CD4-positive, CD25-positive, alpha-beta regulatory T cell (primary cell): Measurements from ENCODE around the gene CTNNA2. TPM values are rescaled to one million over a fixed set of nuclear protein-coding genes. Genes with fewer than 3 reads are reported as not detected.

Source experiments
- ATAC-seq, 2 donors: fragments of 150-1000 bp; cut with Tn5 transposase; one replicate each; pipeline ENCODE4 v1.10.0; 2021; ENCODE audit warnings: low read depth in 2 of 2, moderate number of reproducible peaks in 2 of 2, moderate library complexity in 1 of 2
- DNase-seq, 3 donors: peaks; one replicate each; pipeline versions ENCODE4 v3.0.0 to v3.0.0-alpha.2; 2012 to 2022; ENCODE audit warnings: mixed read lengths in 1 of 3
- H3K27ac ChIP-seq: one replicate; pipeline ENCODE4 v1.7.0; 2013; ENCODE audit warnings: mild to moderate bottlenecking, low read length; ENCODE audit not compliant: insufficient read depth, poor library complexity, severe bottlenecking
- H3K27me3 ChIP-seq: one replicate; pipeline ENCODE4 v1.7.0; 2013; ENCODE audit warnings: low read length; ENCODE audit not compliant: control insufficient read depth, insufficient read depth
- H3K36me3 ChIP-seq: one replicate; pipeline ENCODE4 v1.7.0; 2013; ENCODE audit warnings: mild to moderate bottlenecking, low read length, moderate library complexity; ENCODE audit not compliant: control insufficient read depth, insufficient read depth
- H3K4me1 ChIP-seq: 2 replicates; pipeline ENCODE4 v1.7.0; 2013; ENCODE audit warnings: mild to moderate bottlenecking, low read length; ENCODE audit not compliant: insufficient read depth, control insufficient read depth, poor library complexity, severe bottlenecking
- H3K4me3 ChIP-seq: one replicate; pipeline ENCODE4 v1.7.0; 2013; ENCODE audit warnings: low read depth, mild to moderate bottlenecking, low read length, moderate library complexity
- H3K9me3 ChIP-seq, 2 experiments: 1 replicate in 1 of 2; 2 replicates in 1 of 2; pipeline ENCODE4 v1.7.0; 2013; ENCODE audit warnings: low read length in 2 of 2, mild to moderate bottlenecking in 1 of 2, moderate library complexity in 1 of 2; ENCODE audit not compliant: control insufficient read depth in 2 of 2
- H3K27ac Mint-ChIP-seq, 3 donors: one replicate each; pipeline ENCODE4 v1.8.0; 2020 to 2022; ENCODE audit warnings: mild to moderate bottlenecking in 3 of 3, mixed read lengths in 3 of 3, moderate library complexity in 2 of 3
- H3K27me3 Mint-ChIP-seq: one replicate; pipeline ENCODE4 v1.8.0; 2022; ENCODE audit warnings: mild to moderate bottlenecking, mixed read lengths
- H3K36me3 Mint-ChIP-seq: one replicate; pipeline ENCODE4 v1.8.0; 2020; ENCODE audit warnings: mixed read lengths
- H3K4me1 Mint-ChIP-seq, 4 donors: one replicate each; pipeline ENCODE4 v1.8.0; 2020 to 2022; ENCODE audit warnings: mixed read lengths in 4 of 4, mild to moderate bottlenecking in 1 of 4
- H3K4me3 Mint-ChIP-seq, 4 donors: one replicate each; pipeline ENCODE4 v1.8.0; 2020 to 2022; ENCODE audit warnings: mild to moderate bottlenecking in 4 of 4, mixed read lengths in 4 of 4, moderate library complexity in 3 of 4
- H3K9me3 Mint-ChIP-seq, 7 donors: one replicate each; pipeline ENCODE4 v1.8.0; 2020 to 2022; ENCODE audit warnings: mixed read lengths in 7 of 7, mild to moderate bottlenecking in 3 of 7, moderate library complexity in 2 of 7
- polyA plus RNA-seq, 4 donors: library from polyadenylated mRNA; unstranded; fragments of 300-500 nt; fragmentation: Illumina TruSeq; gene quantifications; one replicate each; pipeline ENCODE4 v1.2.3, GENCODE V29; 2021
- total RNA-seq: library from RNA; stranded (reverse); gene quantifications from one replicate; pipeline ENCODE4 v1.2.3, GENCODE V29; 2022

Gene CTNNA2
- total and polyA plus RNA-seq, 5 donors from 2014 or later, result not detected

DNA sequence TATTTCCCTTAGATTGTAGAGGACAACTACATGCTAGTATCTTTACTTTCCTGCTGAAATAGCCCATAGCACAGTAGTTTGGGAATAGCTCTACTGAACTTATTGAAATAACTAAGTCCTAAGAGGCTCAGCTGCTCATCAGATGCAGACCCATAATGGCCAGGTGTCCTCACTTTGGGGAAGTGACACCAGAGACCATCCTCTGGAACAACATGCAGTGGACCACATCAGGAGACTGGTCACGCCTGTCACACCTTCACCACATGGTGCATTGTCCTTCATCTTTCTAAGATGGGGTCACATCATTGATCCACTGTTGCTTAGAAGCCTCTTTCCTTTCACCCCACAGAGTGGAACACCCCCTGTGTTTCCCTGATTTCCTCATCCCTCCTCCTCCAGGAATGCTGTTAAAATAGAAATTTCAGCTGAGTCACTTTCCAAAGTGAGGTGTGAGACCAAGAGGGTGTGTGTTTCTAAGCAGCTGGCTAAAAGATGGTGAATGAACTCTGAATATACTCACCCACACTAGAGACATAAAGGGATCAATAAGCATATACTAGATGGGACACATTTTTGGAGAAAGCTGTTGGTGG lies 1006.9 kb downstream of the CTNNA2 start:
- H3K27me3 Mint-ChIP-seq, result no peaks in the 10 kb centered on the region

DNA sequence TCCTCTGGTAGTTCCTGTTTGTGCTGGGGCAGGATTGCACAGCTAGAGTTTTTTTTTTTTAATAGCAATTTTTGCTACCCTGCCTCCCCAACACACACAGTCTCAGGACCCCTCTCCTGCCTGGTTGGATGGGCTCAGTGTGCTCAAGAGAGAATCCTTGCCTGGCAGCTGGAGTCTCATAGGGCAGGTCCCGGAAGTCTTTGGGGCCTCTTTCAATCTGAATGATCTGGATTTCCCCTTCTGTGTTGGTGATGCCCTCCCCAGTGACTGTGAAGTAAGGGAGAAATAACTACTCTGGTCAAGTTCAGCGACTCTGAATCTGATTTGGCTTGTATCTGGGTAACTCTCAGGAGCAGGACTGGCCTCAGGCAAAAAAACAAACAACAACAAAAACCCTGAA lies 1012.3 kb downstream of the CTNNA2 start:
- ATAC-seq (no peak), DNase-seq (no peak)
- Histone ChIP-seq H3K27ac (no peak overlapping the region), H3K36me3 (no peaks in the 10 kb centered on the region), H3K4me3 (no peak overlapping the region), H3K4me1 (no peaks in the 10 kb centered on the region), H3K27me3 (no peaks in the 10 kb centered on the region), H3K9me3 (peaks cover 0 to 6% of the 10 kb centered on the region in 2 experiments)
- peaks cover 0 to 14% (median 2%) of the 10 kb centered on the region in 7 donors for H3K9me3 Mint-ChIP-seq
- H3K27ac Mint-ChIP-seq, result no peak overlapping the region
- no peaks in the 10 kb centered on the region for H3K36me3 Mint-ChIP-seq
- no peak overlapping the region for H3K4me3 Mint-ChIP-seq
- H3K27me3 Mint-ChIP-seq, result no peaks in the 10 kb centered on the region
- H3K4me1 Mint-ChIP-seq, result no peaks in the 10 kb centered on the region

More for the DNA sequence above, 1006.9 kb downstream of the CTNNA2 start:
- no peaks in the 10 kb centered on the region for H3K27me3 ChIP-seq
- ATAC-seq, result no peak
- no peaks in the 10 kb centered on the region for H3K4me1 ChIP-seq
- no peak overlapping the region for H3K27ac ChIP-seq
- H3K9me3 Mint-ChIP-seq, result peaks cover 2 to 13% (median 4%) of the 10 kb centered on the region in 7 donors
- H3K36me3 Mint-ChIP-seq, result no peaks in the 10 kb centered on the region
- no peak overlapping the region for H3K4me3 ChIP-seq
- no peak overlapping the region for H3K27ac Mint-ChIP-seq
- no peak for DNase-seq
- no peaks in the 10 kb centered on the region for H3K4me1 Mint-ChIP-seq
- no peaks in the 10 kb centered on the region for H3K36me3 ChIP-seq
- H3K9me3 ChIP-seq, result peaks cover 0 to 3% of the 10 kb centered on the region in 2 experiments
- no peak overlapping the region for H3K4me3 Mint-ChIP-seq

DNA sequence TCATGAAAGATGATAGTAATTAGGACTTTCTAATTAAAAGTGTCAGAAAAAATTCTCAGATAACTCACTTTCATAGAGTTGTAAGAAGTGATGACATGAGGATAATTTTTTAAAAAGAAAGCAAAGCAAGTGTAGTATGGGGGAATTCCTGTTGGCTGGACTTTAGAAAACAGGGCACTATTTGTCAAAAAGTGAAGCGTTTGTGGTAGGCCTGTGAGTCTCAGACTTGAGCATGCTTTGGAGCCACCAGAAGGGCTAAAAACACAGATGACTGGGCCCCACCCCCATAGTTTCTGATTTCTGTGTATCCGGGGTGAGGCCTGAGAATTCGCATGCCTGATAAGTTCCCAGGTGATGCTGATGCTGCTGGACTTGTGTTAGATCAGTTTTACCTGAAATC lies 1014.3 kb downstream of the CTNNA2 start:
- Mint-ChIP-seq H3K27ac (no peak overlapping the region), H3K27me3 (no peaks in the 10 kb centered on the region), H3K4me3 (no peak overlapping the region), H3K4me1 (no peaks in the 10 kb centered on the region), H3K36me3 (no peaks in the 10 kb centered on the region), H3K9me3 (peaks cover 0 to 20% (median 4%) of the 10 kb centered on the region in 7 donors)
- ATAC-seq (no peak), DNase-seq (no peak)
- Histone ChIP-seq H3K4me3 (no peak overlapping the region), H3K9me3 (peaks cover 0 to 6% of the 10 kb centered on the region in 2 experiments), H3K4me1 (no peaks in the 10 kb centered on the region), H3K27me3 (no peaks in the 10 kb centered on the region), H3K36me3 (no peaks in the 10 kb centered on the region), H3K27ac (no peak overlapping the region)

DNA sequence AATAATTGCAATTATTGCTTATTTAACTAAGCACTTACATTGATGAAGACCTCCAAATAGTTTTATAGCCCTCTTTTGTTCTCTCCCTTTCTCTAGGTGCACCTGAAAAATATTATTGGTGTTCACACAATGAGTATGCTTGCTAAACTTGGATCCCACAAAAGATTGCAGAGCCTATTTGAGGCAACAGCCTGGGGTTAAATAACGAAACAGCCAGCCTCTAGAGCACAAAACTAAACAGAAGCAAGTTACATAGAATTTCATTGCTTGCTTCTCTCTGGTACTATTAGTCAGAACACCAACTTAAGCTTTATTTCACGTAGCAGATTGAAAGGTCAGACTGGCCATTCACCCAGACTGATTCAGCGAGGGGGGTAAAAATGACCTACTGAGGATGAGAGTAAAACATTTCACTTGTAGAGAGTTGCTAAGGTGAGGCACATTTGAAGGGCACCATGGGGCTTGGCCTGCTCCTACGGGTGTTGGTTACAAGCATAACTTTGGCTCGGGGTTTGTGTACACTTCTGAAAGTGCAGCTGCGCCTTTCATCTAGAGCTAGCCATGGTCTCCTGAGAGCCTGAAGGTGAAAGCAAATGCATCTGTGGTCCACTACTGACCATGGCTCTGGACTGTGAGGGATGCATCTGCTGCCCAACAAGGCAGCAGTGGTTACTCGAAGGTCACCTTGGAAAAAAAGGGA lies 1016.8 kb downstream of the CTNNA2 start:
- no peak for DNase-seq
- no peak overlapping the region for H3K27ac ChIP-seq
- H3K27me3 ChIP-seq, result no peaks in the 10 kb centered on the region
- Mint-ChIP-seq H3K27me3 (no peaks in the 10 kb centered on the region), H3K4me1 (no peaks in the 10 kb centered on the region), H3K36me3 (no peaks in the 10 kb centered on the region), H3K4me3 (no peak overlapping the region), H3K9me3 (peaks cover 0 to 22% (median 6%) of the 10 kb centered on the region in 7 donors), H3K27ac (no peak overlapping the region)
- H3K36me3 ChIP-seq, result no peaks in the 10 kb centered on the region
- no peaks in the 10 kb centered on the region for H3K4me1 ChIP-seq
- peaks cover 0 to 11% of the 10 kb centered on the region in 2 experiments for H3K9me3 ChIP-seq
- no peak for ATAC-seq
- no peak overlapping the region for H3K4me3 ChIP-seq

DNA sequence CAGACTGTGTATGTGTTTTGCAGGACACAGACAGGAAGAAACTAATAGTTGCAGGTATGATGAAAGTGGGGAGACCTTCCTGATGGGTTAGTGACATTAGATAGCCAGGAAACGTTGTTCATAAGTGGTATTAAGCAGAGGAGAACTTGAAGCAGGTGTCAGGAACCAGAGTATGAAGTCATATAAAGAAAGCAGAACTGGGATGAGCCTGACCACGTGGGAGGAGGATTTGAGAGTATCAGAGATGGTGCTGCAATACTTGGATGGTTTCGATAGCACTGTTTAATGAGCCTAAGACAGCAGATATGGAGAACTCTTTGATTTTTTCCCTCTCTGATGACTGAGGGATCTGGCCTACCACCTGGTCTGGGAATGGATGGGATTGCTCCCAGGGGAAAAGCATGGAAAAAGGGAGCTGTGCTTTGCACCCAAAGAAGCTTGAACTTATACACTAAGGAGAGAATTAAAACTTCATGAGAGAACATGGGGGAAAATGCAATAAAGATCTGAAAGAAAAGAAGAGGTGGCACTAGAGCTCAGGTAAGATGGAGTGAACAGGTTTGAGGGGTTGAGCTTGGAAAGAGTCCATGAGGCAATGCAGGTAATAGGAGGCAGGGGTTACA lies 1017.7 kb downstream of the CTNNA2 start:
- Histone ChIP-seq H3K27ac (no peak overlapping the region), H3K4me3 (no peak overlapping the region), H3K27me3 (no peaks in the 10 kb centered on the region), H3K4me1 (no peaks in the 10 kb centered on the region), H3K36me3 (no peaks in the 10 kb centered on the region), H3K9me3 (peaks cover 0 to 11% of the 10 kb centered on the region in 2 experiments)
- ATAC-seq (no peak), DNase-seq (no peak)
- no peaks in the 10 kb centered on the region for H3K27me3 Mint-ChIP-seq
- H3K4me3 Mint-ChIP-seq, result no peak overlapping the region
- peaks cover 0 to 20% (median 6%) of the 10 kb centered on the region in 7 donors for H3K9me3 Mint-ChIP-seq
- H3K27ac Mint-ChIP-seq, result no peak overlapping the region
- H3K4me1 Mint-ChIP-seq, result no peaks in the 10 kb centered on the region
- H3K36me3 Mint-ChIP-seq, result no peaks in the 10 kb centered on the region

DNA sequence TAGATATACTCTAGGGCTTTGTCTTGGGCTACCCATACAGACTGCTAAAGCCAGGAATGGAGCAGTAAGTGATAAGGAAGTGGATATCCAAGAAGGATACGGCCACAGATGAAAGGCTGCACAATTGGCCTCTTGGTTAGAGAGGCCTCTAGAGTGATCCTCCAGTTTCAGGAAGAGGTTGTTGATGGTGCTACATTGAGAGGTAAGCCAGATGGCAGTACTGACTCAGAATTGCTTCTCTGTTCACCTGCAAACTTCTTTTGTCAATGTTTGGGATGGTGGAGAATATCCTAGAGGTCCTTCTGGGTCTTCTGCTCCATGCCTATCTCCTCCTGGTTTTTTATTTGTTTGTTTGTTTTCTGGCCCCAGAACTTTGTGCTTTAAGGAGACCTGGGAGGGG lies 1018.5 kb downstream of the CTNNA2 start:
- H3K27ac ChIP-seq, result no peak overlapping the region
- H3K27me3 ChIP-seq, result no peaks in the 10 kb centered on the region
- DNase-seq, result no peak
- H3K36me3 Mint-ChIP-seq, result no peaks in the 10 kb centered on the region
- no peaks in the 10 kb centered on the region for H3K4me1 Mint-ChIP-seq
- H3K27me3 Mint-ChIP-seq, result no peaks in the 10 kb centered on the region
- H3K4me1 ChIP-seq, result no peaks in the 10 kb centered on the region
- peaks cover 0 to 20% (median 5%) of the 10 kb centered on the region in 7 donors for H3K9me3 Mint-ChIP-seq
- no peak overlapping the region for H3K4me3 ChIP-seq
- no peak for ATAC-seq
- no peak overlapping the region for H3K4me3 Mint-ChIP-seq
- no peaks in the 10 kb centered on the region for H3K36me3 ChIP-seq
- peaks cover 0 to 11% of the 10 kb centered on the region in 2 experiments for H3K9me3 ChIP-seq
- no peak overlapping the region for H3K27ac Mint-ChIP-seq

DNA sequence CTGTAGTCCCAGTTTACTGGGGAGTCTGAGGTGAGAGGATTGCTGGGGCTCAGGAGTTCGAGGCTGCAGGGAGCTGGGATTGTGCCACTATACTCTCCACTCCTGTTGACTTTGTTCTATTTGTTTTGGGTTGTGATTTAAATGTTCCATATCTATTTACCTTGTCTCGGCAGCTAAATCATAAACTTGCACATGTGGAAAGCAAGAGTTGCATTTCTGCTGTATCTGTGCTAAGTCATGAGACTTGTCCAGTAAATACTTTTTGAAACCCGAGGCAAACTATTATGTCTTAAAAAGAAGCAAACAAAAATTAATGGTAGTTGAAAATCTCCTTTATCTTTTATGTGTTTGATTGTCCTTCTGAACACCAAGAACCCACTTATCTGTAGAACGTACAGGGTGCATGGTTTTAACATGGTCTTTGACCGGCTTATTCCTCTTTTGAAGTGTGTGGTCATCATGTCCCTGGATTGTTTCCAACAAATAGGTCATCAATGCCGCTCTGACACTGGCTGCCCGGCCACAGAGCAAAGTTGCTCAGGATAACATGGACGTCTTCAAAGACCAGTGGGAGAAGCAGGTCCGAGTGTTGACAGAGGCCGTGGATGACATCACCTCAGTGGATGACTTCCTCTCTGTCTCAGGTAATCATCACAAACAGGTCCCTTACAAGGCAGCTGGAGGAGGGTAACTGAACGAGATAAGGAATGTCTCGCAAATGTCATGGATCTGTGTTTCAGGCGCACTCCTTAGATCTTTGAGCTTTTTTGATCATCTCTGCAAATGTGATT lies 1032.8 kb downstream of the CTNNA2 start:
- Histone ChIP-seq H3K4me1 (no peaks in the 10 kb centered on the region), H3K27me3 (no peaks in the 10 kb centered on the region), H3K36me3 (no peaks in the 10 kb centered on the region), H3K4me3 (no peak overlapping the region), H3K27ac (no peak overlapping the region), H3K9me3 (peaks cover 0 to 4% of the 10 kb centered on the region in 2 experiments)
- no peak for ATAC-seq
- Mint-ChIP-seq H3K4me1 (no peaks in the 10 kb centered on the region), H3K36me3 (no peaks in the 10 kb centered on the region), H3K9me3 (peaks cover 1 to 22% (median 8%) of the 10 kb centered on the region in 7 donors), H3K4me3 (no peak overlapping the region), H3K27me3 (no peaks in the 10 kb centered on the region), H3K27ac (no peak overlapping the region)
- DNase-seq, result no peak
